Measurements from ENCODE around the gene HOXA7. TPM values are rescaled to one million over a fixed set of nuclear protein-coding genes. Genes with fewer than 3 reads are reported as not detected.

Gene HOXA7
- total and polyA plus RNA-seq, 2 donors (not counting 3 experiments of a cell fraction or from before 2014, with no cell fraction given), result 18.1 to 18.5 TPM

DNA sequence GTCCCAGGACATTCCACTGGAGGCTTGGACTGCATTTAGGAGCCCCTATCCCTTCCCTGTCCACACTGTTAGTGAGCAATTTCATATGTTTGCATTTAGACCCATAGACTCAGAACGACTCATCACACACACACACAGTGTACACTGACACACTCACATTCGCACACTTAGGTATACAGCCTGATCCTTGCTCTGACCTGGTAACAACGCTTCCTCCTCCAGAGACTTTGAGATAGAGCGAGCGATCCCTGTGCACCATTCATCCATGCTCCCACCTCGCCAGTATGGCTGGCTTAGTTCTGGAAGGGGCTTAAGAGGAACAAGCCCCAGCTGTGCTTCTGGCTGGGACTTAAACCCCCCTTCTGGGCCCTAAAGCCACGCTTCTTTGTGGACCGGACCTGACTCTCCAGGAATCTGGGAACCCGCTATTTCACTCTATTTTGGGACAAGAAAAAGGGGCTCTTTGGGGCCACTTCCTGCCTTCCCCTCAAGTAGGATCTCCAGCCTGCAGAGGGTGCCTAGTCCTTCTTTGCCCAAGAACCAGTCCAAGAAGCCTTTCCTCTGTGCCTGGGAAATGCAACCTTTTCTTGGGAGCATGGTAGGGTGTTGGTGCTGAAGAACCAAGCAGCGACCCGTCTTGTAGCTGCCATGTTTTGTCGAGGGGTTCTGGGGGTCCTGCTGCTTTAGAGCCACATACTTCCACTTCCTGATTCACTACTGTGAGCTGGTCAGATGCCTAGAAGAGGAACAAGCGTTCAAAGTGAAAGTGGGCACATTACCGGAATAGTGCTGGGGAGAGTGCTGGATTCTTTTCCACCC, 44.5 kb upstream of the HOXA7 start:
- no peak overlapping the region for H3K27ac ChIP-seq (ENCODE audit: insufficient read depth, low read depth, low read length)
- BruUV-seq (replicated peaks), result no TSS peak
- H3K4me3 ChIP-seq (replicated peaks in 1 of 3; ENCODE audit: insufficient read depth in 1 of 3, low read depth in 1 of 3, low read length in 3 of 3), result peak overlapping the region in 1 of 3 experiments; percentile 6
- peaks cover 78 to 94% of the 10 kb centered on the region in 2 experiments for H3K27me3 ChIP-seq (ENCODE audit: control insufficient read depth in 2 of 2, insufficient read depth in 2 of 2, low read length in 2 of 2)
- no peaks in the 10 kb centered on the region for H3K9me1 ChIP-seq (replicated peaks; ENCODE audit: control insufficient read depth, extremely low read depth, insufficient read depth, low read length)
- no peaks in the 10 kb centered on the region for H3K36me3 ChIP-seq (ENCODE audit: control insufficient read depth in 2 of 2, extremely low read depth in 1 of 2, insufficient read depth in 2 of 2, low read length in 2 of 2)
- DNase-seq (ENCODE audit: low read depth, low spot score), result no peak
- no peaks in the 10 kb centered on the region for H3K79me2 ChIP-seq (ENCODE audit: control insufficient read depth, insufficient read depth, low read length)
- peak overlapping the region; percentile 75 for H2AFZ ChIP-seq (ENCODE audit: low read depth, low read length)
- H3K9ac ChIP-seq (replicated peaks; ENCODE audit: extremely low read depth, insufficient read depth, low read length), result no peak overlapping the region
- peaks cover 26% of the 10 kb centered on the region for H3K4me1 ChIP-seq (ENCODE audit: control insufficient read depth, extremely low read depth, insufficient read depth, low read length)
- TF ChIP-seq POLR2A (IDR thresholded peaks at IDR 0.05; ENCODE audit: low read depth, low read length), result no peak
- no peak for TF ChIP-seq CTCF (IDR thresholded peaks at IDR 0.05; ENCODE audit: extremely low read depth in 1 of 2, insufficient read depth in 1 of 2, low read depth in 1 of 2, low read length in 2 of 2)
- no peak for TF ChIP-seq GATA2 (IDR thresholded peaks at IDR 0.05; ENCODE audit: insufficient read depth, insufficient read length, low read depth, low read length)
- TF ChIP-seq JUN (IDR thresholded peaks at IDR 0.05; ENCODE audit: borderline replicate concordance, insufficient read depth, insufficient read length, low read depth), result no peak
- no peak for TF ChIP-seq MAX (IDR thresholded peaks at IDR 0.05; ENCODE audit: insufficient read depth, insufficient read length)
- TF ChIP-seq EZH2 (IDR thresholded peaks at IDR 0.05; ENCODE audit: borderline replicate concordance, low read depth, low read length, severe bottlenecking), result no peak
- no peak for TF ChIP-seq POLR2AphosphoS5 (IDR thresholded peaks at IDR 0.05; ENCODE audit: insufficient read depth, low read depth, low read length)
- no peak for TF ChIP-seq MYC (IDR thresholded peaks at IDR 0.05; ENCODE audit: low read depth, low read length)
- no peak for TF ChIP-seq FOS (IDR thresholded peaks at IDR 0.05; ENCODE audit: borderline replicate concordance, insufficient read depth, low read length)
- FAIRE-seq, result peak; percentile 12
- ChIA-PET POLR2A (no interaction called here), CTCF (interaction anchor here (0.8 to 2.9 kb wide), 7 partner anchors 9 to 893 kb away, joined by 3 to 24 read pairs (median 6); no protein-coding TSS in a partner anchor)
- intact Hi-C loops (cut with micrococcal nuclease), result loop anchor here (1.0 to 2.0 kb wide), 2 partner anchors 38 to 375 kb away; no protein-coding TSS in a partner anchor
- H3K9me3 ChIP-seq (replicated peaks; ENCODE audit: control insufficient read depth, insufficient read depth, low read length), result no peaks in the 10 kb centered on the region
- dilution Hi-C loops (cut with MboI; ENCODE audit: extremely low pct_ligation_motif_present, low sequenced_read_pairs), result no loop called here
- peak overlapping the region; percentile 75 for H3K4me2 ChIP-seq (ENCODE audit: insufficient read depth, low read length)
- H4K20me1 ChIP-seq (replicated peaks; ENCODE audit: control insufficient read depth, extremely low read depth, insufficient read depth, low read length), result no peaks in the 10 kb centered on the region
